HL-60/S4 treated with phorbol 12-myristate 13-acetate at 8.2 ng/mL for 4 days and 3 days (cell line): ENCODE data around the gene AGBL4.

Experiments used
- in situ Hi-C: fragments of 300-500 bp; cut with MboI; formaldehyde crosslinking; loops from 2 replicates; pipeline ENCODE4 v1.15.0; 2022; ENCODE audit warnings: low sequenced_read_pairs

The AGBL4 gene

DNA sequence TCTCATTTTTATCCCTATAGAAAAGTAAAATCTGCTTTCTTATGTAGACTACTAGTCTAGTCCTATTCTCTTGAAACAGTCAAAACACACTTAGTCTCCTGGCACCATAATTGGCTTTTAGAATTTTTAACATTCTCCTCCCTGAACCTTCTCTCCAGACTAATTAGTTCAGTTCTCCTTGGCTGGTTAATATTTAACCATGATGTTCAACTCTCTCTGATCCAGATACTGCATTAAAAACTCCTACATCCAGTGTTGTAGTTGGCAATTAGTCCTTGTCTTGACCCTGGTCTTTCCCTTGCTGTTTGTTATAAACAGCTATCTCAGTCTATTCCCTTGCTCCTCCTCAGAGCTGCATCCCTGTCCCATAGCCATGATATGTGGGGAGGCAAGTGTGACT lies 824.2 kb downstream of the AGBL4 start:
- in situ Hi-C loops = no loop called here

DNA sequence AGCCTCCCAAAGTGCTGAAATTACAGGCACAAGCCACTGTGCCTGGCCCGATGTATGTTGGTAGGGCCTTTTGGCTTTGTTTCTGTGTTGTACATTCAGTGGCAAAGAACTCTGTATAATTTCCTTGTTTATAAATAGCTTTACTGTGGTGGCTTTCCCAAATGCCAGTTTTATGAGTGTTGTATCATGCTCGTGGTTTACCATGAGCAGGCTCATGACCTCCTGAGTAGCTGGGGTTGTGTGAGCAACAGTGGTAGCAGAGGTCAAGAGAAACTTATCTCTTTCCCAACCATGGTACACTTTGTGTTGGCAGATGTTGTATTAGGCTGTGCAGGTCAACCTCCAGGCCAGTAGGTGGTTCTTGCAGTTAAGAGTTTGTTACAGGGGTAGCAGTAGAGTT lies 826.7 kb downstream of the AGBL4 start:
- in situ Hi-C loops = no loop called here

GRCh38 chr1:49190138-49190537 lies 833.6 kb downstream of the AGBL4 start:
- in situ Hi-C loops = no loop called here

- in situ Hi-C loops = no loop called here
Observed at GRCh38 chr1:49187056-49187455, 836.7 kb downstream of the AGBL4 start.

- in situ Hi-C loops = no loop called here
Observed at GRCh38 chr1:49185450-49185980, 838.2 kb downstream of the AGBL4 start.

- in situ Hi-C loops = no loop called here
Observed at GRCh38 chr1:49183489-49183888, 840.3 kb downstream of the AGBL4 start.

GRCh38 chr1:49181033-49181432 lies 842.7 kb downstream of the AGBL4 start:
- in situ Hi-C loops = no loop called here

DNA sequence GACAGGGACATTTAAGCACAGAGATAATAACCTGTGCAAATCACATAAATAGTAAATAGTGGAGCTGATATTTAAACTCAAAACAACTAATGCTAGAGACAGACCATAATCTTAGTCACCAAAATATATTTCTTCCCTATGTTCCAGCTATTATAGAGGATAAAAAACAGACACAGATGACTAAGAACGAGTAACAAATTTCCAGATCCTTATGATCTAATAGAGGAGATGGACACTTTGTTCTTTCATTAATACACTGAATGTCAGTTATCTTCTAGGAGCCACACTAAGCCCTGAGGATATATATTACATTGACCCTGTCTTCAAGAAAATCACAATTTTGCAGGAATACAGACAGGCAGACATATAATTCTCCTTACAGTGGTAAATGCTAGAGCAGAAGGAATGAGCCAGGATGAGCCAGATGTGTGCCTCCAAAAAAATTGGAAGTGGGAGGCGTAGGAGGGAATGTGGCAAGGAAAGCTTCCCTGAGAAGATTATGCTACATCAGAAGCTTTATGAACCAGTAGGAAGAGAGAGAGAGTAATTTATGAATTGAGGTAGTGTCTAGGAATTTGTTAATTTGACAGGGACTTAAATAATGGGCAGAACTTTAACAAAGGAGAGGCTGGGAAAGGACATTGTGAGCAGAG lies 851.7 kb downstream of the AGBL4 start:
- in situ Hi-C loops = no loop called here

DNA sequence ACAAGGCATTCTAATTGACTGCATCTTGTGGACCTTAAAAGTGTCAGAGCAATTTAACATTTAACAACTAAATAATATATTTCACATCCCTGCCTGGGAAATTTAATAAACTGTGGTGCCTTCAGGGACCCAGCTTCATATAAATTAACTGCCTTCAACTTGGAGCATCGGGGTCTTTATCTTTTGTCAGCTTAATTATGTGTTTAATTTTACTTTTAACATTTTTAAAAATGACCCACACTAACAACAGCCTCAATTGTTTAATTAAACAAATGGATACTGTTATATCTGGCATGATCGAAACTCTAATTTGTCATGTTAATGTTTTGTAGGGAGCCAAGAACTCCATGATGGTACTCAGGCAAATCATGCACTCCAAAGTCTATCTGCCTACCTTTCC lies 857.7 kb downstream of the AGBL4 start:
- in situ Hi-C loops = no loop called here

DNA sequence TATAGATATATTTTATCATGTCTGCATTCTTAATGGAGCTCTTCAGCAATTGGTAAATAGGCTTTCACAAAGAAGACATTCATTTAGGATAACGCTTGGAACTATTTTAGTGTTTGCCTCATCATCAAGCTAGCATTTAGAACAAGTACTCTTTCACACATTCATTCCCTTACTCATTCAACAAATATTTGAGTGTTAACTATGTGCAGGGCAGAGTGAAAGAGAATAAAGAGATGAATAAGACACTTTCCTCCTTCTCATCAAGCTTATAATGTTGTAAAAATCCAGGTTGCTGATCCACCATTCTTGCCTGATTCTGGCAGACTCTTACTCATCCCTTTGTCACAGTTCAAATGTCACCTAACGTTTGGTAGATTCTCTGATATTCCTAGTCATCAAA lies 860.7 kb downstream of the AGBL4 start:
- in situ Hi-C loops = no loop called here

DNA sequence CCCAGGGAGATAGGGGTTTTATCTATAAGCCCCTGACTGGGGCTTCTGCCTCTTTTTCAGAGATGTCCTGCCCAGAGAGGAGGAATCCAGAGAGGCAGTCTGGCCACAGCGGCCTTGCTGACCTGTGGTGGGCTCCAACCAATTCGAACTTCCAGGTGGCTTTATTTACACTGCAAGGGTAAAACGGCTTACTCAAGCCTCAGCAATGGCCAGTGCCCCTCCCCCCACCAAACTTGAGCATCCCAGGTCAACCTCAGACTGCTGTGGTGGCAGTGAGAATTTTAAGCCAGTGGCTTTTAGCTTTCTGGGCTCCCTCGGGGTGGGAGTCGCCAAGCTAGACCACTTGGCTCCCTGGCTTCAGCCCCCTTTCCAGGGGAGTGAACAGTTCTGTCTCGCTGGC lies 863.1 kb downstream of the AGBL4 start:
- in situ Hi-C loops = no loop called here

DNA sequence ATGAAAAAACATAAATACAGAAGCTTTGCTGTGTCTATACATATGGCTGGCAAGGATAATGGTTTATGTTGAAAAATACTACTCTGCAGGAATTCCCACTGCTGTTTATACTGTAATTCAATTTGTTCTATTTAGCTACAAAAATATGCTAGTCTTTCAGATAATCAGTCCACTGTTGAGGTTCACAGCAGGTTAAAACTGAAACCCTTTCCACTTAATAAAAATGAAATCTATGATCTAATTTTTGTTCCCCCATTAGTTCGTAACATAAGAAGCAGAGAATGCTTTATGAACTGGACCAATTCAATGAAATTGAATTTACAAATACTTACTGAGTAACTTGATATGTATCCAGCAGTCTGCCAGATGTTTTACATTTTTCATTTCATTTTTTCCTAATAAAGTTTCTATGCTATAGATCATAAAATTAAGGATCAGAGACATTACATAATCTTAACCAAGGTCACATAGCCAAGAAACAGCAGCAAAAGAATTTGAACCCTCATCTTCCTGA lies 887.0 kb downstream of the AGBL4 start:
- in situ Hi-C loops = no loop called here

DNA sequence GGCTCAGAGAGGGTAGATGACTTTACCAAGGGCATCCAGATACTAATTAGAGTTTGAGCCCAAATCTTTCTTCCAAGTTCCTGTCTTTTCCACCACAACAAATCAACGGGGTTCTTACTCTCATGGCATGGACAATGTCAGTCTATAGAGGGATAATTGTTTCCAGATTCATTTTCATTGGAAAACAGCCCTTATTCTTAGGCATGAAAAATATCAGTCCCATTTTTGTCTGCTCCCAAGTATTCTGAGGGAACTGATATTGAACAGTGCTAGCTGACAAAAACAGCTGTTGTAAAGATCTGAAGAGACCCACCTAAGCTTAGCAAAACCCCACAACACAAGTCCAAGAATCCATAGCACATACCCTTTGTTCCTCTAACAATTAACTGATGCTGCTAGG lies 898.0 kb downstream of the AGBL4 start:
- in situ Hi-C loops = no loop called here

GRCh38 chr1:49111931-49112330 lies 911.8 kb downstream of the AGBL4 start:
- in situ Hi-C loops = no loop called here

- in situ Hi-C loops = no loop called here
Observed at GRCh38 chr1:49106445-49106844, 917.3 kb downstream of the AGBL4 start.

DNA sequence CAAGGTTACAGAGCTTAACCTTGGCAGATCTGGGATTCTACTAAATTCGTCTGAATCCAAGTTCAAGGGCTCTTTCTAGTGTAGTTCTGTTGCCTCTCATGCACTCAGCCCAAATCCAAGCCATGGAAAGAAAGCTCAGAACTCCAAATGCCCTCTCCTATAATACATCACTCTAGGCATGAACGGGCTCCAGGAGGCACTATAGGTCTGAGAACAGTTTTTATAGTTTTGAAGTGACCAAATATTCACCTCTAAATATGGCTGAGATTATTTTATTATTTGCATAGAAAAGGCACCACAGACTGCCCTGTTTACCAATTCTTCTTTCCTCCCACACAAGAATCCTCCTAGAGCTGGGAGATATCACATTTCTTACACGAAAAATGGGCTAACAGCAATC lies 919.2 kb downstream of the AGBL4 start:
- in situ Hi-C loops = no loop called here

DNA sequence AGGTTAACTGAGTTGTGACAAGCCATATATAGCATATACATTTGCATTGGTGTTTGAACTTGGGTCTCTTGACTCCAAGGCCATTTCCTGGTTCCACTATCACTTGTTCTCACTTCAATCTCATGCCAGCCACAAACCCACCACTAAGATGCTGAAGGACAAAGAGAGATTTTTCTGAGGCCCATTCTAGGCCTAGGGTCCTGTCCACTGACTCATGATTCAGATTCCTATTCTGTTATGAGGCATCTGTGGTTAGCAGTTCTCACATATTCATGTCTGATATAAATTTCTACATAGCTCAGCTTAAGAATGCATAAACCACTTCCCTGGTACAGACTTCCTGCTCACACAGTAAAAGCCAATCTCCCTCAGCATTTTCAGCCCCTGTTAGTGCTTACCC lies 921.0 kb downstream of the AGBL4 start:
- in situ Hi-C loops = no loop called here

DNA sequence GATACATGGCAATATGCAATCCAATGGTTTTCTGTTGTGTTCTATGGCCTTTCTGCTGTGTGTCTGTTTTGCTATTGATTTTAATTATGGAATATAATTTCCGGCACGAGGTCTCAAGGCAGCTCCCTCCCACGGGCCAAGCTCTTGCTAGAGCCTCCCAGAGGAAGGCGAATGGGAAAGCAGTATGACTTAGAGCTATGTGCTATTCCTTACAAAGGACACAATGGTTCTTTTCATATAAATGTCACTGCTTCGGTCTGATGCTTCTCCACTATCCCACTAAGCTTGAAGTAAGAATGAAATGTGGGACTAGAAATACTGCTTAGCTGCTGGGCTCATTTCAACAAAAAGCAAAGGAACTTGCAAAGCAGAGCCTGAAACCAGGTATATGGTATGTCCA lies 924.9 kb downstream of the AGBL4 start:
- in situ Hi-C loops = no loop called here

DNA sequence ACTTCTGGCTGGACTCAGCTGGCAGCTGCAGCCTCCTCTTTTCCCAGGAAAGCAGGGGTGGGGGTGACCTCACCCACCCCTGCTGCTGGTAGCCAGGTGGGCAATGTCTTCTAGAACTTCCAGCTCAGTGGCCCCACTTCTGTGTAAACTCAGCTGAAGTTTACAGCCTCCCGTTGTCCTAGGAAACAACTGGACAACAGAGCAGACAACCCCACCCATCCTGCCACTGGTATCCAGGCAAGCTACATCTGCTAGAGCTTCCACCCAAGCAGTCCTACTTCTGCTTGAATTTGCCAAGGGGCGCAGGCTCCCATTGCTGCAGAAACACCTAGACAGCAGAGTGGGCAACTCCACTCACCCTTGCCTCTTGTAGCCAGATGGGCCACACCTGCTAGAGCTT lies 937.4 kb downstream of the AGBL4 start:
- in situ Hi-C loops = no loop called here

GRCh38 chr1:49085079-49085478 lies 938.7 kb downstream of the AGBL4 start:
- in situ Hi-C loops = no loop called here

- in situ Hi-C loops = no loop called here
Observed at GRCh38 chr1:49060766-49061165, 963.0 kb downstream of the AGBL4 start.

GRCh38 chr1:49059087-49059486 lies 964.7 kb downstream of the AGBL4 start:
- in situ Hi-C loops = no loop called here

DNA sequence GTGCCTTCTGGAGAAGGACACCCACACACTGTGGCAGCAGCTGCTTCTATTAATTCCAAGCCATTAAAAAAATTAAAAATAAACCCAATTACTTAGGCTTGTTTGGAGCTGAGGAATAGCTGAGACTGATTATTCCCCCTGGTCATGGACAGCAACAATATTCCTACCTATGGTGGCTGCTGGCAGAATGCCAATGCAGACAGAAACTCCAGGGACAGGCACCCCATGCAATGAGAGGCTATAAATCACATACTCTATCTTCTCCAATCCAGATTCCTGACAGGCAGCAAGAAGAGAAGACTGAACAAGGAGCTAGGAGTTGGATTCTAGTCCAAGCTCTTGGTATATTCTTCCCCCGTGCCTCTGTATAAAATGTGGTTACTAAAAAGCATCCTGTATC lies 971.7 kb downstream of the AGBL4 start:
- in situ Hi-C loops = no loop called here
